LHCN-M2 (cell line): ENCODE results near the gene TINAGL1. TPM values are rescaled to one million over a fixed set of nuclear protein-coding genes. Genes with fewer than 3 reads are reported as not detected.

ENCODE experiments used
- DNase-seq: peaks from one replicate; pipeline ENCODE4 v3.0.0-alpha.2; 2012; ENCODE audit warnings: low read depth
- total RNA-seq: library from RNA; depleted of rRNA; stranded (reverse); fragments of >200 nt; gene quantifications from 2 replicates; pipeline ENCODE4 v1.2.3, GENCODE V29; 2014

The TINAGL1 gene
- total RNA-seq, 1 experiment from 2014 or later: not detected

GRCh38 chr1:31567956-31568570, 8.3 kb upstream of the TINAGL1 start:
- no peak for DNase-seq

GRCh38 chr1:31568895-31569595, 7.3 kb upstream of the TINAGL1 start:
- no peak for DNase-seq

- DNase-seq: no peak
These were observed 6.6 kb upstream of the TINAGL1 start for GRCh38 chr1:31569596-31570173.

- no peak for DNase-seq
These were observed 6.1 kb upstream of the TINAGL1 start for GRCh38 chr1:31570228-31570627.

- DNase-seq: peak; percentile 23
These were observed 5.4 kb upstream of the TINAGL1 start for GRCh38 chr1:31570906-31571305.

- DNase-seq: no peak
These were observed 4.7 kb upstream of the TINAGL1 start for GRCh38 chr1:31571340-31572295.

GRCh38 chr1:31572323-31573104, 3.8 kb upstream of the TINAGL1 start:
- no peak for DNase-seq

- DNase-seq: no peak
These were observed 3.1 kb upstream of the TINAGL1 start for GRCh38 chr1:31573261-31573660.

- DNase-seq: no peak
These were observed 1.5 kb upstream of the TINAGL1 start for GRCh38 chr1:31574749-31575368.

- no peak for DNase-seq
These were observed 760 bp upstream of the TINAGL1 start for GRCh38 chr1:31575369-31576140.

- DNase-seq: no peak
These were observed 584 bp downstream of the TINAGL1 start for GRCh38 chr1:31576743-31577455.

GRCh38 chr1:31577515-31578192, 1.3 kb downstream of the TINAGL1 start:
- peak; percentile 39 for DNase-seq

GRCh38 chr1:31579374-31579773, 3.1 kb downstream of the TINAGL1 start:
- no peak for DNase-seq

- DNase-seq: no peak
These were observed 4.2 kb downstream of the TINAGL1 start for GRCh38 chr1:31580513-31580870.

GRCh38 chr1:31580891-31581603, 4.7 kb downstream of the TINAGL1 start:
- DNase-seq: no peak

- no peak for DNase-seq
These were observed 5.8 kb downstream of the TINAGL1 start for GRCh38 chr1:31581821-31582810.
